ACC112 (cell line): ENCODE results near the gene CEP78.
A peak's percentile ranks its signal among the peaks of the same experiment; 100 is the strongest.

ENCODE experiments used
- H2AFZ ChIP-seq: fragments of 200-600 bp; sonication (generic); one replicate; pipeline ENCODE4 v1.6.0; 2017; ENCODE audit warnings: antibody characterized with exemption, low read length; ENCODE audit not compliant: unreplicated experiment
- H3K27ac ChIP-seq: fragments of 200-600 bp; sonication (generic); 2 replicates; pipeline ENCODE4 v1.5.1; 2014; ENCODE audit warnings: low read depth, mild to moderate bottlenecking, antibody characterized with exemption, low read length, moderate library complexity
- H3K27me3 ChIP-seq: fragments of 200-600 bp; sonication (generic); 2 replicates; pipeline ENCODE4 v1.6.1; 2014; ENCODE audit warnings: mild to moderate bottlenecking, antibody characterized with exemption, low read length, moderate library complexity, mixed read lengths; ENCODE audit not compliant: insufficient read depth
- H3K36me3 ChIP-seq: fragments of 200-600 bp; sonication (generic); 2 replicates; pipeline ENCODE4 v1.6.1; 2016; ENCODE audit warnings: mild to moderate bottlenecking, antibody characterized with exemption, low read length, moderate library complexity, mixed read lengths; ENCODE audit not compliant: insufficient read depth
- H3K4me1 ChIP-seq: fragments of 200-600 bp; sonication (generic); one replicate; pipeline ENCODE4 v1.6.1; 2016; ENCODE audit warnings: low read length, mixed read lengths; ENCODE audit not compliant: insufficient read depth, unreplicated experiment, control insufficient read depth
- H3K4me3 ChIP-seq: fragments of 200-600 bp; sonication (generic); 2 replicates; pipeline ENCODE4 v1.5.1; 2014; ENCODE audit warnings: mild to moderate bottlenecking, low read depth, low read length
- H3K79me2 ChIP-seq: fragments of 200-600 bp; sonication (generic); one replicate; pipeline ENCODE4 v1.6.0; 2016; ENCODE audit warnings: low read length; ENCODE audit not compliant: control insufficient read depth, unreplicated experiment, insufficient read depth

Gene CEP78

DNA sequence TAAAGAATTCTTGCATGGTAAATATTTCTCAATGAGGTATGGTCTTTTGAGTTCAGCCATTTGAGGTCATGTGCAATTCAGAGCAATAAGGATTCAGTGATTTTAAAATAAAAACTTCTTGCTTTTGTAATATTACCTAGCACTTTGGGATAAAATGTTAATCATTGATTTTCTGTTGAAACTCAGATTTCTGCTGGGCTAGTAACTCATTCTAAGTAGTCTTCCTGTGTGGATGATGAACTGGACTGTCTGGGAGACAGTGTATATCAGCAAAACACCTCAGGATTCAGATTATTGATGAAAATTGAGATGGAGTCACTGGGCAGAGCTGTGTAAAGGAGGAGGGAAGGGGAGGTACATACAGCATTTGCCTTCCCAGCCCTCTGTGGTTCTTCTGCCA, 50.2 kb downstream of the CEP78 start:
- peaks cover 13% of the 10 kb centered on the region; the same call in 1 of the 2 replicates for H3K27me3 ChIP-seq
- H3K27ac ChIP-seq = no peak overlapping the region
- H3K36me3 ChIP-seq = no peaks in the 10 kb centered on the region
- H3K4me1 ChIP-seq = no peaks in the 10 kb centered on the region
- H3K4me3 ChIP-seq = no peak overlapping the region
- H3K79me2 ChIP-seq = no peaks in the 10 kb centered on the region
- H2AFZ ChIP-seq = no peak overlapping the region

- no peaks in the 10 kb centered on the region for H3K4me1 ChIP-seq
- no peak overlapping the region for H3K27ac ChIP-seq
- no peaks in the 10 kb centered on the region for H3K79me2 ChIP-seq
- no peak overlapping the region for H3K4me3 ChIP-seq
- H2AFZ ChIP-seq = no peak overlapping the region
- no peaks in the 10 kb centered on the region for H3K36me3 ChIP-seq
- H3K27me3 ChIP-seq = peaks cover 13% of the 10 kb centered on the region; the same call in 1 of the 2 replicates
Measured at GRCh38 chr9:78286946-78287388, 51.1 kb downstream of the CEP78 start.

DNA sequence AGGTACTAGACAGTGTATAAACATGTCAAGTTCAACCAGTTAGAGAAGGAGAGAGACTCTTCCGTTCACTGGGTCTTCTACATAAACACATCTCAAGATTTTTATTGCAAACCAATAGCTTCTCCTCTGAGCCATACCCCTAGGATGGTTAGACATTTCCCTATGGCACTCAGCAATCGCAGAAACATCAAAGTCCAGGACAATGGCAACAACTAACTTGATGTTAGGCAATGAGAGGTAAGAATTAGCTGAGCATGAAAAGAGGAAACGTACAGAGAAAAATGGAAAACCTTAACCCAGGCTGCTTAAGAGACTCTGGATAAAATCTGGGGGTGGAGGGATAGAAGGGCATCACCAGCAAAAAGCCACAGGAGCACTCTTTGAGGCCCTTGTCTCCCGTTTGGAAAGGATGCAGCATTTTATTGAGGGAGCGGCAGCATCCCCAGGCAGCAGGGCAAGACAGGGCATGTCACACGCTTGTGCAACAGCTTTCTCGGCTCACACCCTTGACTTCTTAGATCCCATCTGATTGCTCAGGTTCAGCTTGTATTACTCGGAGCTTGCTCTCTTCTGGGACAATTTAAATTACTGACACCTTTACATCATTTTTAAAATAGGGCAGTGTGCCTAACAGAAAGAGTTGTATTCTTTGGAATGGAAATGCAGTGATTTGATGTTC, 52.5 kb downstream of the CEP78 start:
- H3K79me2 ChIP-seq = no peaks in the 10 kb centered on the region
- H3K27ac ChIP-seq = no peak overlapping the region
- no peaks in the 10 kb centered on the region for H3K4me1 ChIP-seq
- H3K36me3 ChIP-seq = no peaks in the 10 kb centered on the region
- no peak overlapping the region for H3K4me3 ChIP-seq
- no peak overlapping the region for H2AFZ ChIP-seq
- H3K27me3 ChIP-seq = peaks cover 13% of the 10 kb centered on the region; the same call in 1 of the 2 replicates

- no peak overlapping the region for H3K27ac ChIP-seq
- no peaks in the 10 kb centered on the region for H3K79me2 ChIP-seq
- H3K27me3 ChIP-seq = peaks cover 13% of the 10 kb centered on the region; the same call in 1 of the 2 replicates
- H2AFZ ChIP-seq = no peak overlapping the region
- no peaks in the 10 kb centered on the region for H3K4me1 ChIP-seq
- no peaks in the 10 kb centered on the region for H3K36me3 ChIP-seq
- no peak overlapping the region for H3K4me3 ChIP-seq
Measured at GRCh38 chr9:78289474-78289873, 53.6 kb downstream of the CEP78 start.

DNA sequence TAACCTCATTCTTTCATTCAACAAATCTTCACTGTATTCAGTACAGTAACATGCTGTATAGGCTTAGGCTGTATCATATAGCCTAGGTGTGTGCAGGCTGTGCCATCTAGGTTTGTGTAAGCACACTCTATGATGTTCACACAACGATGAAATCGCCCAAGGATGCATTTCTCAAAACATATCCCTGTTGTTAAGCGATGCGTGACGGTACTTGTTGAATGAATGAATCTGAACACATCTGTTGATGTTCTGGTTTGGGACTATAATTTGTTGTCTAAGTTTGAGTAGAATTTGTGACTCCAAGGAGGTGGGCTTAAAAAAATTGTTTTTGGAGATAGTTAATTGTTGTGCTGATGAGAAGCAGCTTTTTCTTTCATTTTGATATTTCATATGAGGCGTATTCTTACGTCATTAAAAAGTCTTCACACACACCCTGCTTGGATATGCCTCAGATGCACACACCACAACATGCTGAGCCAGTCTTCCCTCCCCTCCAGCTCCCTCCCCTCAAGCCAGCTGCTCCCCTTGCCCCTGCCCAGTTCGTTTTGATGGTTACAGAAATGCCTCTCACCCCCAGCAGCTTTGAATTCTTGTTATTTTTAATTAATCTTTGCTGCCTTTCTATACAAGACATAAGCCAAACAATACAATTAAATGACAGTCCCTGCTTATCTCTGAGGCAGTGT, 55.5 kb downstream of the CEP78 start:
- Histone ChIP-seq H3K27ac (no peak overlapping the region), H3K4me1 (peaks cover 8% of the 10 kb centered on the region), H2AFZ (no peak overlapping the region), H3K27me3 (peaks cover 4% of the 10 kb centered on the region; the same call in 1 of the 2 replicates), H3K79me2 (no peaks in the 10 kb centered on the region), H3K36me3 (no peaks in the 10 kb centered on the region), H3K4me3 (no peak overlapping the region)

DNA sequence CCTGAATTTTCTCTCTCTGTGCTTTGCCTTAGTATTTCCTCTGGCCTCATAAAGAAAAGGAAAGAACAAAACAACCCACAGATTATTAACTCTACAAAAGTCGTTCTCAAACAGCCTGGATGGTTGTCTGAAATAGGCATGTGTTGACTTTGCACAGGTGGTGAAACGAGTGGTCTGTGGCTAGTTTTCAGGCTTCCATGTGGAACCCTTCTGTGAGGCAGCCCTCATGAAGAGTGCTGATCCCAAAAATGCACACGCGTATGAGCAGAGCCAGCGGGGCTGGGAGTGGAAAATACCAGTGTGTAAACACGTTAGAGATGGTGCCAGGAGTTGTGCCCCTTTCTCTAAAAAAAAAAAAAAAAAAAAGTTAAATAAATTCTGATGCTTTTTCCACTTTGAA, 56.2 kb downstream of the CEP78 start:
- H2AFZ ChIP-seq = no peak overlapping the region
- H3K27ac ChIP-seq = no peak overlapping the region
- no peak overlapping the region for H3K4me3 ChIP-seq
- peaks cover 2% of the 10 kb centered on the region; the same call in 1 of the 2 replicates for H3K27me3 ChIP-seq
- H3K4me1 ChIP-seq = peaks cover 8% of the 10 kb centered on the region
- no peaks in the 10 kb centered on the region for H3K36me3 ChIP-seq
- no peaks in the 10 kb centered on the region for H3K79me2 ChIP-seq

GRCh38 chr9:78292716-78293497, 57.0 kb downstream of the CEP78 start:
- Histone ChIP-seq H3K36me3 (no peaks in the 10 kb centered on the region), H2AFZ (no peak overlapping the region), H3K4me3 (no peak overlapping the region), H3K27me3 (no peaks in the 10 kb centered on the region), H3K79me2 (no peaks in the 10 kb centered on the region), H3K4me1 (peaks cover 8% of the 10 kb centered on the region), H3K27ac (no peak overlapping the region)

DNA sequence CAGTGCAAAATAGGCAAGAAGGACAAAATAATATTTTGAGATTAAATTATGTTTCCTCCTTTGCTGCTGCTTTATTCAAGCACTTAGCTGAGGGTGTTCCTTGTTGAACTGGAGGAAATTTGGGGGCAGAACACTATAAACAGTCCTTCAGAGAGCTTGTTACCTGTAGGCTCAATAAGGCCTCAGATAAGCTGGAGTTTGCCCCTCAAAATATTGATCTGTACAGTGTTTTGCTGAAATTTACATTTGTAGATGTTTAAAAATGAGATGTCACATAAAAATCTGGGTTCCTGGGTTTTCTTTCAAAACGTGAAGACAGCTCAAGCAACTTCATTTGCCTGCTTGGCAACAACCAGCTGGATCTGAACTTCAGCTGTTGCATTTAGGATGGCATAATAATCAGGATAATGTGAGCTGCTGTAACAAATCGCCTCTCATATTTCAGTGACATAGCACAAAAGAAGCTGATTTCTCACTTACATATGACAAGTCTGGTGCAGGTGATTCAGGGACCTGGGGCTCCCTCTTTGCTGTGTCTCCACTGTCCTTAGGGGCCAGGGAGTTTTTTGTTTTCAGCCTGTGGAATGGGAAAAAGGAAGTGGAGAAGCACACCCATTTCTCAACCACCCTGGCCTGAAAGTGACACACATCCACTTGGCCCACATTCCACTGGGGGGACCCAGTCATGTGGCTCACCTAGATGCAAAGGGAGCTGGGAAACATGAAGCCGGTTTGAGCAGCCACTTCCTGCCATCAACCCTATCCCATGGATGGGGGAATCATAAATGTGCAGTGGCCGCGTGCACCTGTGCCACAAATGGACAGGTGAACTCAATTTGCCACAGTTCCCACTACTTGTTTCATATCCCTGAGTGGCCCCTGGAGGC, 58.7 kb downstream of the CEP78 start:
- no peaks in the 10 kb centered on the region for H3K36me3 ChIP-seq
- H3K27ac ChIP-seq = no peak overlapping the region
- H3K79me2 ChIP-seq = peaks cover 4% of the 10 kb centered on the region
- H3K27me3 ChIP-seq = no peaks in the 10 kb centered on the region
- peaks cover 15% of the 10 kb centered on the region for H3K4me1 ChIP-seq
- H2AFZ ChIP-seq = no peak overlapping the region
- no peak overlapping the region for H3K4me3 ChIP-seq

DNA sequence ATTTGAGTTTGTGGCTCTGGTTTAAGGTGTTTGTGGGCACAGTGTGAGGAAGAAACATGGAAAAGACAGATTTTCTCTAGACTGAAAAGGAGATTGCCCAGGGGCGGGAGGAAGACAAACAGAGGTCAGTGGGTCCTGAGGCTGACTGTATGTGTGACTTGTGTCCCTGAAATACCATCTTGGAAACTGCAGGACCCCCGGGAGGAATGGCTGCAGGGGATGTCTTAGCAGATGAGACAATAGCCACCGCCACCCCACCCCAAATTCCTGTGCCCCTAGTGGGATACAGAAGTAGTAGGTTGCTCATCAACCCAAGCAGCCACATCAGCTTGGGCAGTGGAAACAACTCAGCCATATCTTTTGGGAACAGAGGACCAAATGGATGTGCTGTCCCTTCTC, 59.3 kb downstream of the CEP78 start:
- Histone ChIP-seq H2AFZ (no peak overlapping the region), H3K4me1 (peaks cover 15% of the 10 kb centered on the region), H3K36me3 (no peaks in the 10 kb centered on the region), H3K27me3 (no peaks in the 10 kb centered on the region), H3K27ac (no peak overlapping the region), H3K4me3 (no peak overlapping the region), H3K79me2 (peaks cover 4% of the 10 kb centered on the region)

DNA sequence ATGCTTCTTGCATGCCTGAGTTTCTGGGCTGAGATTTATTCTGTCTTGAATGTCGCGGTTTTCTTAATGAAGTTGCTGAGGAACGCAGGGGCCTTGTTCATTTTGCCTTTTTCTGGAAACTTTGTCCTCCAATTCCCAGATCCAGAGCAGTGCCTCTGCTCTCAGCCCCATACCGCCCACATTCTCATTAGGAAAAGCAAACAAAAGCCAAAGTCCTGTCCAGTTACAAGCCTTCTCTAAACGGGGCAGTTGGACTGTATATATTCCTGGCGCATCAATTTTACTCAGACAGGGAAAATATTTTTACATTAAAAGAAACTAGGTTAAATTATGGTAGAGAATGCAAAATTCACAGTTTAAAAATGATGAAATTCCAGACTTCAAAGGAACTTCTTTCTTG, 59.9 kb downstream of the CEP78 start:
- Histone ChIP-seq H3K27me3 (no peaks in the 10 kb centered on the region), H3K4me3 (peak overlapping the region; percentile 88), H3K36me3 (no peaks in the 10 kb centered on the region), H3K27ac (no peak overlapping the region), H3K79me2 (peaks cover 4% of the 10 kb centered on the region), H2AFZ (peak overlapping the region; percentile 87), H3K4me1 (peaks cover 15% of the 10 kb centered on the region)
